T-helper 2 cell (primary cell): Measurements from ENCODE around the gene MFSD6.

Source experiments
- DNase-seq, 5 experiments: peaks; one replicate each; pipeline versions ENCODE4 v3.0.0 to v3.0.0-alpha.2; 2012 to 2022

The MFSD6 gene

DNA sequence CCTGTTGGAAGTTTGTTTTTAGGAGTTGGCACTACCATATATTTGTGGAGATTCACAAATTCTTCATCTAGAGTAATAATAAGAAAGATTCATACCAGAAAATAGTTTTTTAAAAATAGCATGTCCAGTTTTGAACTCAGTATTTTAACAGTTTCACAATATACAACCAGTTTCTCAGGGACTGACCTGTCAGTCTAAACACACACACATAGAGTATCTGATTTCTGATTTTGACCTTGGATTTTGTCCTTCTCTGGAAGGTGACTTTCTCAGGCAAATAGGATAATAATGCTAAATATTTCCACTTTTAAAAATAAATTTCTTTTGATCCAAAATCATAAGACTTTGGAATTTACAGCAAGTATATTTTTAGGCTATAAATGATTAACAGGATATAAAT is 32.0 kb downstream of the MFSD6 start:
- DNase-seq: no peak

GRCh38 chr2:190441564-190441963 is 33.4 kb downstream of the MFSD6 start:
- no peak for DNase-seq

- DNase-seq: no peak
Observed at GRCh38 chr2:190443055-190443454, 34.9 kb downstream of the MFSD6 start.

- no peak for DNase-seq
Observed at GRCh38 chr2:190443778-190444481, 35.8 kb downstream of the MFSD6 start.

- DNase-seq: no peak
Observed at GRCh38 chr2:190444976-190445375, 36.8 kb downstream of the MFSD6 start.

- DNase-seq: no peak
Observed at GRCh38 chr2:190446193-190446592, 38.0 kb downstream of the MFSD6 start.

DNA sequence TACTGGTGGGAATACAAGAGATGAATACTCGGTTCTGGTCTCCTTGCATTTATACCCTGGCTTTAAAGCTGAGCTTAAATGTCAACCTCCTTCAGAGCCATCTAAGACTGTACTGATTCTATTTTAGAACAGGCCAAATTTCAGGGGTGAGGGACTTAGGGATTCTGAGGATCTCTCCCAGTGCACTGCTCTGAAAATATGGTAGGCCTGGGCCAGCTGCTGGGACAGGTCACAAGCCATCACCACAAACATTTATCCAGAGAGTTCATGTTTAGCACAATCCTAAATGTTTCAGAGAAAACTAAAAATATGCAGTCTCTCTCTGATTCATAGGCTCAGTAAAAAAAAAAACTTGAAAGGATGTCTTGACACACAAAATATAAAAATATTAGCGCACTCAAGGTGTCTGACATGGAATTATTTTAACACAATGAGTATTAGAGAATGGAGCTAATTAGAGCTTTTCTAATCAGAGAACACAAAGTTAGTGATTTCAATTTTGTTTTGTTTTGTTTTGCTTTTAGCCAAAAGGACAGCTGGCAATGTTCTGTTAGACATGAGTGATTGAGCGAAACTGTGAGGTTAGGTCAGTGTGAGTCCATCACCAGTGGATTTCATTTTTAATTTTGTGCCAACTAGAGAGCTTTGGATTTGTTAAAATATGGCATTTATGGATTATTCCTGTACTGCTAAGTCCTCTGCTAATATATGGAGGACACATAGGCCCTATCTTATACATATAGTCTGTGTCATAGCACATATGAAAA is 38.8 kb downstream of the MFSD6 start:
- no peak for DNase-seq

DNA sequence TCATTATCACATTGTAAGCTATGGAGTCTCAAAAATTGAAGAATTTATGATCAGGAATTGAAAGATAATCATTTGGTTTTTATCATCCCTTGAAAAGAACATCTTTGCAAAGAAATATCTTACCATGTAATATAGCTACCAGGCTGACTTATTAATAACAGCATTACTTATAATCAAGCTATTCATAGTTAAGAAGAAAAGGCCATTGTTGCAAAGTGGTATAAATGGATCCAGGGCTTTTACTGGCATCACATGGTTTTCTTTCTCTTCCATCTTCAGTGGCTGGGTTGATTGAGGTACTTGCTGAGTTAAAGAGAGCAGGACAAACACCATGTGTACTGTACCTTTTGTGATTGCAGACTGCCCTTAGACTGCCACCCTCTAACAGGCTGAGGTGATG is 39.6 kb downstream of the MFSD6 start:
- no peak for DNase-seq

- no peak for DNase-seq
Observed at GRCh38 chr2:190449925-190450324, 41.8 kb downstream of the MFSD6 start.

DNA sequence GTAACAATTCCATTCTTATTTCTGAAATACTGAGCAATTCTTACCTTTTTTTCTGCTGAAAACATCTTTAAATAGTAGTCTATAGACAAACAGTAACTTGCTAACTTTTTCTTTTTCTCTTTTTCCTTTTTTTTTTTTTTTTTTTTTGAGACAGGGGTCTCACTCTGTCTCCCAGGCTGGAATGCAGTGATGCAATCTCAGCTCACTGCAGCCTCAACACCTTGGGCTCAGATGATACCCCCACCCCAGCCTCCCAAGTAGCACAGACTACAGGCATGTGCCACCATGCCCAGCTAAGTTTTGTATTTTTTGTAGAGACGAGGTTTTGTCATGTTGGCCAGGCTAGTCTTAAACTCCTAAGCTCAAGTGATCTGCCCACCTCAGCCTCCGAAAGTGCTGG is 42.2 kb downstream of the MFSD6 start:
- DNase-seq: no peak

DNA sequence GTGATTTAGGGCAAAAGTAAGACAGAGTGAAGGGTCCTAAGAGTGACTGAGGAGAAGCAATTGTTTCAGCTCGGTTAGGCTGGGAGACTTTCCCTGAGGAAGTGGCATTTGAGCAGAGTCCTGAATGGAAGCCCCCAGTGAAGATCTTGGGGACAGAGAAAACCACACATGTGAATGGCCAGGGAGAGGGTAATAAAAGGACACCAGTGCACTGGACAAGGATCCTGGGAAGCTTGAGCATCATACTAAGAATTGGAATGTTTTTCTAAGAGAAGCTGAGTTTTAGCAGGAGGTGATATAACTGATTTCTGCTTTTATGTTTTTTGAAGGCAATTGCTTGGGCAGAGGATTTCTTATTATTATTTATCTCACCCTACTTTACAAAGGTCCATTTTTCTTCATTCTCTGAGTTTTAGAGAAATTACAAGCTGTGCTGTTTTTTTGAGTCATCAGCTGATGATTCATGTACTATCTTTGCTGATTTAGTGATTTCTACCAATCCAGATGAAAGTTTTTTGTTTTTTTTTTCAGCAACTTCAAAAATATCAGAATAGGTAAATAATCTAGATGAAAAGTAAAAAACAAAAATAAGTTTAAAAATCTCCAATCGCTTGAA is 43.5 kb downstream of the MFSD6 start:
- no peak for DNase-seq

GRCh38 chr2:190452433-190452832 is 44.3 kb downstream of the MFSD6 start:
- no peak for DNase-seq

DNA sequence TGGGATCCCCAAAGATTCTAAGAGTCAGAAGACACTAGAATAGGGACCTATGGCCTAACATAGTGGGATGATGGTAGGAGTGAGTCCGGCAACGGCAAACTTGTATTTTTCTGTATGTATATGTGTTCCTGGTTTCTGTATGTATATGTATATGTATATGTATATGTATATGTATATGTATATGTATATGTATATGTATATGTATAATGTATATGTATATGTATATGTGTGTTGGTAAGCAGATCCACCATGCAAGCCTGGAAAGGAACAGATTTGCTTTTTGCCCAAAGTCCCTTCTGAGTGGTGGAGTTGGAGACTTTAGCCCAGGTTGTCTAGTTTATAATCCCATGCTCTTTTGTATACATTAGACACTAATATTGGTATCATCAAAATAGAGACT is 46.6 kb downstream of the MFSD6 start:
- DNase-seq: no peak

DNA sequence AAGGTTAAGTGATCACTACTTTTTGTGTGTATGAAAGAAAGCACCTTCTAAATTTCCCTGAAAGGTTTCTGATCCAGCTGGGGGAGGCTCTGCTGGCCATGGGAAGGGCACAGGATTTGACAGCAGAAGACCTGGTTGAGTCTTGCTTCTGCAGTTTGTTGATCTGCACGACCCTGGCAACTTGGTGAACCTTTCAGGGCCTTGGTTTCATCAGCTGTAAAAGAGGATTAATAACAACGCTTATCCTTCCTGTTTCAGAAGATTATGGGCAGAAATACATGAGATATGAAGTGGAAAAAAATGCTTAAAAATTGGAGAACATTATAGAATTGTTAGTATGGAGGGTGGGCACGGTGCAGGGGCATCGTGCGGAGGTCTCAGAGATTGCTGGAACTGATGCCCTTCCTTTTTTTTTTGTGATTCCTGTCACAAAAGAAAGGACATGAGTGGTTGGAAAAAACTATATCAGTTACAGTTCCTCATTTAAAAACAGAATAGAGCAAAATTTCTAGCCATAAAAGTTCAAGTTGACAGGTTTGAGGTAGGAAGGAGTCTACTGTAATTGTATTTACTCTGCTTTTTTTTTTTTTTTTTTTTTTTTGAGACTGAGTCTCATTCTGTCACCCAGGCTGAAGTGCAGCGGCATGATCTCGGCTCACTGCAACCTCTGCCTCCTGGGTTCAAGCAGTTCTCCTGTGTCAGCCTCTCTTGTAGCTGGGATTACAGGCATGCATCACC is 47.4 kb downstream of the MFSD6 start:
- DNase-seq: no peak

DNA sequence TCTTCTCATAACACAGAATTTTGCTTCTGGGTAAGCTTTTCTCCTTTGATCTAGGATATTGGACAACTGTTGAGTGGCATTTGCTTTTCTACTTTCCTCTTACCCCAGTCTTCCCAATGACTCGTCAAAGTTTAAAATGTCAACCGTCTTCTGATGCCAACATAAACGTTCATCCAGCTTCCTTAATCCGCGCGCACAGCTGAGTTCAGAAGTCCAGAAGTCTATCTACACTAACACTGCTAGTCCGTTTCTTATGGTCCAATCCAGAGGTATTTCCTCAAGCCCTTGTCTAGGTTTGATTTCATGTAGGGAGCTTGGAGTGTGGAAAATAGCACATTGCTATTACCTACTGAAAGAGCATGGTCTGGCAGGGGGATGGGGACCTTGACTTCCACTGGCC is 48.7 kb downstream of the MFSD6 start:
- DNase-seq: no peak

DNA sequence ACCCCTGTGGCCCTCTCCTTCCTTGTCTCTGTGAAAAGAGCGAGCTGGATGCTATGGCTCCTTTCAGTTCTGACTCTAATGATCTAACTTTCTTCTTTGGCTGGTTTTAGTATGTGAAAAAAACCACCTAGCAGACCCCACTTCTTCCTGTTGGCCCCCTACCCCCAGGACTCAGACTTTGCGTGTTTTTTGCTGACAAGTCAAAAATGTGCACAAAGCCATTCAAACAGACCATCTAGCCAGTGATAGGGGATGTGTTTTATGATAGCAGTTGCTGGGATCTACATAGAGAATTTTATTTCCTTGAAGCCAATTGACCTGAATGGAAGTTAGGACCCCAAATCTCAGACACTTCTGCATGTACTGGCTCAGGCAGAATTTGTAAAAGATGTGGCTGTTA is 49.1 kb downstream of the MFSD6 start:
- no peak for DNase-seq

DNA sequence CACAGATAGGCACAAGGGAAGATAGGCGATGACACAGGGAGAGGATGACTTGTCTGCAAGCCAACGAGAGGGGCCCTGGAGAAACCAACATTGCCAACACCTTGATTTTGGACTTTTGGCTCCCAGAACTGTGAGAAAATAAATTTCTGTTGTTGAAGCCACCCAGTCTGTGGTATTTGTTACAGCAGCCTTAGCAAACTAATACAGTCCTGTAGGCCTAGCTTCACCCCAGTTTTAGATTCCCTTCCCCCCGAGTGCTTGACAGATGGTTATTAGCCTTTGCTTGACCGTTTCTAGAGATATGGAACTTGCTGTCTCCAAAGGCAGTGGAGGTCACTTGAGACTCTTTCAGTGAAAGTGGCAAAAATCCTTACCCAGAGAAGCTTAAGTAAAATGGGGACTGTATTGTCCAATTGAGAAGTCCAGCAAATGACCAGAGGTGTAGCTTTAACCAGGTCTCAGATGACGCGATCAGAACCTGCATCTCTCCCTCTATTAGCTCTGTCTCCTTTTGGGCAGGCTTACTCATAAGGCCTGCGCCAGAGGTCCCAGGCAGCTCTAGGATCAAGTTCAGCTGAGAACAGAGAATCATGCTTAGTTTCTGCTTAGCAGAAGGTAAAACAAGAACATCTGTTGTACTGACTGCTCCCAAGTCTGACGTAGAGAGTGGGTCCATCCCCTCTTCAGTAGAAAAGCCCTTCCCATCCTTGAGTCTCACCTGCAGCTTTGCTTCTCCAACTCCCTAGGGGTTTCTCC is 50.4 kb downstream of the MFSD6 start:
- DNase-seq: no peak

- DNase-seq: no peak
Observed at GRCh38 chr2:190459881-190460280, 51.7 kb downstream of the MFSD6 start.

DNA sequence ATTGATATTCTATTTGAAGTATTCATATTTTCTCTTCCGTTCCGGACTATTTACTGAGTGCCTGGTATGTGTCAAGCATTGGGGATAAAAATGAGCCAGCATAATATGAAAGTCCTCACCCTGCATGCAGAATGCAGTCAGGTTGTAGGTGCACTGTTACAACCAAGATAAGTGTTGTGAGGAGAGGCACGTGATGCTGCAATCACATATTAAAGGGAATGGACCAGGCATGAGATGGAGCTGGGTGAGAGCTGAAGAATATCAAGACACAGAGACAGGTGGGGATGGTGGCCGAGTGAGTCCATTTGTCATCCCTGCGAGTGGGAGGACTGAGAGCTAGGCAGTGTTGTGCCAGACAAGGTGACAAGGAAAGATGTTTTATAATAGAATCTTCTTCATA is 52.3 kb downstream of the MFSD6 start:
- DNase-seq: no peak

- DNase-seq: no peak
Observed at GRCh38 chr2:190462181-190462580, 54.0 kb downstream of the MFSD6 start.

- DNase-seq: no peak
Observed at GRCh38 chr2:190462611-190463010, 54.5 kb downstream of the MFSD6 start.

DNA sequence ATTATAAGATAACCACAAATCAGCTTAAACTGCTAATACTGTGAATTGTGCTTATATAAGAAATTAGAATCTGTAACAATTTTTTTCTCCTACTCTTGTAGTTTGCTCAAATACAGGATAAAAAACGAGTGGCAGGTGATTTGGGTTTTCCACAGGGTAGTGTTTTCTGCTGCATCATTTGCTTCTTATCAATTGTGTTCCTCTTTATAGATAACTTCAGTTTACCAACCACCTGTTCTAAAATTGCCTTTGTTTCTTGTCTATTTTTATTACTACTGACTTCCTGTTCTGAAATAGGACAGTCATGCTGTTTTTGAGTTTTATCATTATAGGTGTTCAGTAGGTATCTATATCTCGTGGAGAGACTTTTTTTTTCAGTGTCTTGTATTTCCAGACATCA is 56.9 kb downstream of the MFSD6 start:
- DNase-seq: no peak
